Karpas-422 (cell line): ENCODE results near the gene CEP192. TPM values are rescaled to one million over a fixed set of nuclear protein-coding genes. Genes with fewer than 3 reads are reported as not detected.

ENCODE experiments used
- DNase-seq: peaks from one replicate; pipeline ENCODE4 v3.0.0-alpha.2; 2015
- H2AFZ ChIP-seq: fragments of 200-600 bp; sonication (generic); 2 replicates; pipeline ENCODE4 v1.6.1; 2014; ENCODE audit warnings: antibody characterized with exemption, low read length, mixed read lengths
- H3K27ac ChIP-seq: fragments of 200-600 bp; sonication (generic); 2 replicates; pipeline ENCODE4 v1.5.1; 2014; ENCODE audit warnings: mild to moderate bottlenecking, low read length, moderate library complexity
- H3K27me3 ChIP-seq: fragments of 200-600 bp; sonication (generic); 2 replicates; pipeline ENCODE4 v1.6.1; 2014; ENCODE audit warnings: low read length, mixed read lengths
- H3K36me3 ChIP-seq: fragments of 200-600 bp; sonication (generic); 2 replicates; pipeline ENCODE4 v1.6.1; 2014; ENCODE audit warnings: low read length, mixed read lengths; ENCODE audit not compliant: insufficient read depth
- H3K4me1 ChIP-seq: fragments of 200-600 bp; sonication (generic); 2 replicates; pipeline ENCODE4 v1.6.1; 2014; ENCODE audit warnings: mild to moderate bottlenecking, low read length, mixed read lengths
- H3K4me2 ChIP-seq: fragments of 200-600 bp; sonication (generic); 2 replicates; pipeline ENCODE4 v1.6.1; 2014; ENCODE audit warnings: low read length, low read depth, mild to moderate bottlenecking; ENCODE audit not compliant: poor library complexity, severe bottlenecking
- H3K4me3 ChIP-seq: fragments of 200-600 bp; sonication (generic); 2 replicates; pipeline ENCODE4 v1.5.1; 2014; ENCODE audit warnings: mild to moderate bottlenecking, antibody characterized with exemption, low read length, mixed read lengths
- H3K79me2 ChIP-seq: fragments of 200-600 bp; sonication (generic); 2 replicates; pipeline ENCODE4 v1.6.1; 2014; ENCODE audit warnings: mild to moderate bottlenecking, low read length, mixed read lengths
- H3K9ac ChIP-seq: fragments of 200-600 bp; sonication (generic); 2 replicates; pipeline ENCODE4 v1.6.0; 2014; ENCODE audit warnings: low read length
- H3K9me2 ChIP-seq: fragments of 200-600 bp; sonication (generic), shearing (Covaris generic); replicated peaks from 2 replicates; pipeline ENCODE4 v1.6.0; 2014; ENCODE audit warnings: mild to moderate bottlenecking, low read length, moderate library complexity; ENCODE audit not compliant: insufficient read depth
- H3K9me3 ChIP-seq: fragments of 300-700, 200-600 bp; sonication (generic); 2 replicates; pipeline ENCODE4 v1.6.1; 2014; ENCODE audit warnings: low read length, mixed read lengths
- H4K20me1 ChIP-seq: fragments of 200-600 bp; sonication (generic); 2 replicates; pipeline ENCODE4 v1.6.1; 2014; ENCODE audit warnings: mild to moderate bottlenecking, antibody characterized with exemption, low read length, low read depth; ENCODE audit not compliant: insufficient read depth
- total RNA-seq: library from RNA; depleted of rRNA; stranded (reverse); fragments of >200 nt; shearing (Covaris generic); gene quantifications from 2 replicates; pipeline ENCODE4 v1.2.3, GENCODE V29; 2014; ENCODE audit warnings: low replicate concordance

CEP192 gene
- total RNA-seq, 1 experiment from 2014 or later = 37.9 TPM

GRCh38 chr18:12958478-12958877, 32.7 kb upstream of the CEP192 start:
- Histone ChIP-seq H3K36me3 (peaks cover 69% of the 10 kb centered on the region), H3K9me2 (no peaks in the 10 kb centered on the region), H3K4me2 (no peak overlapping the region), H3K27ac (no peak overlapping the region), H3K4me3 (no peak overlapping the region), H3K4me1 (no peaks in the 10 kb centered on the region), H3K79me2 (peaks cover 78% of the 10 kb centered on the region), H2AFZ (no peak overlapping the region), H3K9ac (no peak overlapping the region), H4K20me1 (peaks cover 10% of the 10 kb centered on the region; the same call in 1 of the 2 replicates), H3K27me3 (no peaks in the 10 kb centered on the region), H3K9me3 (no peaks in the 10 kb centered on the region)
- no peak for DNase-seq

- no peaks in the 10 kb centered on the region for H3K9me3 ChIP-seq
- DNase-seq = no peak
- H3K36me3 ChIP-seq = peaks cover 60% of the 10 kb centered on the region
- H3K9me2 ChIP-seq = no peaks in the 10 kb centered on the region
- no peak overlapping the region for H3K4me2 ChIP-seq
- no peak overlapping the region for H3K4me3 ChIP-seq
- H3K4me1 ChIP-seq = no peaks in the 10 kb centered on the region
- H3K27ac ChIP-seq = no peak overlapping the region
- H3K9ac ChIP-seq = no peak overlapping the region
- peaks cover 10% of the 10 kb centered on the region; the same call in 1 of the 2 replicates for H4K20me1 ChIP-seq
- H3K79me2 ChIP-seq = peaks cover 74% of the 10 kb centered on the region
- no peak overlapping the region for H2AFZ ChIP-seq
- no peaks in the 10 kb centered on the region for H3K27me3 ChIP-seq
Measured at GRCh38 chr18:12960395-12960794, 30.8 kb upstream of the CEP192 start.

GRCh38 chr18:12960853-12961397, 30.2 kb upstream of the CEP192 start:
- Histone ChIP-seq H4K20me1 (peaks cover 10% of the 10 kb centered on the region; the same call in 1 of the 2 replicates), H3K79me2 (peaks cover 76% of the 10 kb centered on the region), H3K9ac (no peak overlapping the region), H3K4me3 (no peak overlapping the region), H3K4me1 (no peaks in the 10 kb centered on the region), H2AFZ (no peak overlapping the region), H3K9me3 (no peaks in the 10 kb centered on the region), H3K9me2 (no peaks in the 10 kb centered on the region), H3K4me2 (no peak overlapping the region), H3K36me3 (peaks cover 63% of the 10 kb centered on the region), H3K27ac (no peak overlapping the region), H3K27me3 (no peaks in the 10 kb centered on the region)
- DNase-seq = no peak

GRCh38 chr18:12963069-12963468, 28.1 kb upstream of the CEP192 start:
- H3K9ac ChIP-seq = no peak overlapping the region
- no peak overlapping the region for H3K4me2 ChIP-seq
- no peaks in the 10 kb centered on the region for H3K27me3 ChIP-seq
- H3K27ac ChIP-seq = no peak overlapping the region
- no peaks in the 10 kb centered on the region for H3K9me3 ChIP-seq
- no peak overlapping the region for H3K4me3 ChIP-seq
- peaks cover 86% of the 10 kb centered on the region for H3K79me2 ChIP-seq
- H2AFZ ChIP-seq = no peak overlapping the region
- H3K4me1 ChIP-seq = no peaks in the 10 kb centered on the region
- peaks cover 69% of the 10 kb centered on the region for H3K36me3 ChIP-seq
- H4K20me1 ChIP-seq = peaks cover 10% of the 10 kb centered on the region; the same call in 1 of the 2 replicates
- no peak for DNase-seq
- no peaks in the 10 kb centered on the region for H3K9me2 ChIP-seq

GRCh38 chr18:12968115-12968514, 23.0 kb upstream of the CEP192 start:
- H3K27me3 ChIP-seq = no peaks in the 10 kb centered on the region
- no peak overlapping the region for H3K4me3 ChIP-seq
- H3K9me3 ChIP-seq = no peaks in the 10 kb centered on the region
- peaks cover 81% of the 10 kb centered on the region for H3K79me2 ChIP-seq
- H2AFZ ChIP-seq = no peak overlapping the region
- H3K9me2 ChIP-seq = no peaks in the 10 kb centered on the region
- no peaks in the 10 kb centered on the region for H3K4me1 ChIP-seq
- no peak overlapping the region for H3K27ac ChIP-seq
- DNase-seq = no peak
- no peaks in the 10 kb centered on the region for H4K20me1 ChIP-seq
- no peak overlapping the region for H3K9ac ChIP-seq
- peaks cover 59% of the 10 kb centered on the region for H3K36me3 ChIP-seq
- no peak overlapping the region for H3K4me2 ChIP-seq

GRCh38 chr18:12968619-12969018, 22.5 kb upstream of the CEP192 start:
- no peak overlapping the region for H3K9ac ChIP-seq
- peaks cover 56% of the 10 kb centered on the region for H3K36me3 ChIP-seq

GRCh38 chr18:12973562-12974213, 17.5 kb upstream of the CEP192 start:
- no peak overlapping the region for H3K27ac ChIP-seq
- H2AFZ ChIP-seq = no peak overlapping the region
- H3K4me1 ChIP-seq = no peaks in the 10 kb centered on the region
- H3K27me3 ChIP-seq = no peaks in the 10 kb centered on the region
- no peak overlapping the region for H3K4me2 ChIP-seq
- no peaks in the 10 kb centered on the region for H3K9me3 ChIP-seq
- no peak overlapping the region for H3K4me3 ChIP-seq
- no peak for DNase-seq
- no peaks in the 10 kb centered on the region for H4K20me1 ChIP-seq
- peaks cover 44% of the 10 kb centered on the region for H3K36me3 ChIP-seq
- H3K9me2 ChIP-seq = no peaks in the 10 kb centered on the region
- H3K9ac ChIP-seq = no peak overlapping the region
- H3K79me2 ChIP-seq = peaks cover 59% of the 10 kb centered on the region

More at GRCh38 chr18:12968619-12969018, 22.5 kb upstream of the CEP192 start:
- Histone ChIP-seq H3K79me2 (peaks cover 78% of the 10 kb centered on the region), H3K9me3 (no peaks in the 10 kb centered on the region), H3K9me2 (no peaks in the 10 kb centered on the region), H2AFZ (no peak overlapping the region), H3K27ac (no peak overlapping the region), H3K27me3 (no peaks in the 10 kb centered on the region), H3K4me2 (no peak overlapping the region), H4K20me1 (no peaks in the 10 kb centered on the region), H3K4me1 (no peaks in the 10 kb centered on the region), H3K4me3 (no peak overlapping the region)
- no peak for DNase-seq

- H3K36me3 ChIP-seq = peaks cover 39% of the 10 kb centered on the region
- no peaks in the 10 kb centered on the region for H3K9me2 ChIP-seq
- H3K27ac ChIP-seq = no peak overlapping the region
- no peak overlapping the region for H3K4me3 ChIP-seq
- no peaks in the 10 kb centered on the region for H3K27me3 ChIP-seq
- H3K9me3 ChIP-seq = no peaks in the 10 kb centered on the region
- no peaks in the 10 kb centered on the region for H3K4me1 ChIP-seq
- H3K79me2 ChIP-seq = peaks cover 44% of the 10 kb centered on the region
- DNase-seq = no peak
- H3K9ac ChIP-seq = no peak overlapping the region
- no peak overlapping the region for H2AFZ ChIP-seq
- H4K20me1 ChIP-seq = no peaks in the 10 kb centered on the region
- no peak overlapping the region for H3K4me2 ChIP-seq
Measured at GRCh38 chr18:12975488-12975887, 15.7 kb upstream of the CEP192 start.
